Kidney (tissue), 14 donors: Measurements from ENCODE around the gene ADGRA1. TPM values are rescaled to one million over a fixed set of nuclear protein-coding genes. Genes with fewer than 3 reads are reported as not detected.

ENCODE experiments used
- DNase-seq, 5 donors: peaks; one replicate each; pipeline ENCODE4 v3.0.0-alpha.2; 2013 to 2020
- FAIRE-seq: peaks from 2 replicates; lab custom pipeline; 2012; peaks lifted over from hg19 to GRCh38; lab: Jason Lieb, UNC
- H3K27ac ChIP-seq, 2 donors: one replicate each; pipeline ENCODE4 v1.7.0; 2013; ENCODE audit warnings: low read depth in 2 of 2, low read length in 2 of 2, inconsistent platforms in 1 of 2
- H3K27me3 ChIP-seq: one replicate; pipeline ENCODE4 v1.7.1; 2013; ENCODE audit warnings: low read length, inconsistent platforms; ENCODE audit not compliant: control insufficient read depth, insufficient read depth
- H3K36me3 ChIP-seq, 3 donors: one replicate each; pipeline versions ENCODE4 v1.7.0 to v1.7.1; 2013; ENCODE audit warnings: low read length in 3 of 3, control low read depth in 1 of 3, inconsistent platforms in 1 of 3; ENCODE audit not compliant: insufficient read depth in 3 of 3, control insufficient read depth in 2 of 3
- H3K4me1 ChIP-seq, 3 donors: one replicate each; pipeline versions ENCODE4 v1.7.0 to v1.7.1; 2013; ENCODE audit warnings: low read length in 3 of 3, inconsistent platforms in 1 of 3, low read depth in 1 of 3; ENCODE audit not compliant: control insufficient read depth in 2 of 3, insufficient read depth in 2 of 3
- H3K4me3 ChIP-seq, 3 donors: one replicate each; pipeline versions ENCODE4 v1.7.0 to v1.8.1; 2013; ENCODE audit warnings: low read length in 3 of 3, control low read depth in 1 of 3, inconsistent platforms in 1 of 3
- H3K9ac ChIP-seq, 3 donors: one replicate each; pipeline versions ENCODE4 v1.7.0 to v1.7.1; 2013; ENCODE audit warnings: low read length in 3 of 3, control low read depth in 1 of 3, inconsistent platforms in 1 of 3
- H3K9me3 ChIP-seq, 3 donors: one replicate each; pipeline versions ENCODE4 v1.7.0 to v1.7.1; 2013; ENCODE audit warnings: low read length in 3 of 3, control low read depth in 1 of 3, inconsistent platforms in 1 of 3; ENCODE audit not compliant: control insufficient read depth in 2 of 3, insufficient read depth in 1 of 3
- CTCF ChIP-seq: IDR thresholded peaks from 3 replicates; pipeline ENCODE4 v1.5.1; 2012; ENCODE audit warnings: mild to moderate bottlenecking, moderate library complexity, borderline replicate concordance; ENCODE audit not compliant: insufficient read depth; ENCODE audit errors: extremely low read depth
- intact Hi-C: fragments of 100-400 bp; cut with DNase I; formaldehyde crosslinking; loops from one replicate; pipeline ENCODE4 v1.11.1; 2022
- polyA plus RNA-seq: library from polyadenylated mRNA; stranded (reverse); fragments of 350-450 nt; fragmentation: Illumina TruSeq; extraction: RNeasy Lipid Tissue Mini Kit (QIAGEN cat#74804); gene quantifications from one replicate; pipeline ENCODE4 v1.2.3, GENCODE V29; 2014; ENCODE audit warnings: low read depth, low replicate concordance; ENCODE audit not compliant: insufficient read depth
- total RNA-seq: library from RNA; stranded (reverse); fragmentation: NEBNext Ultra II Directional; extraction: Animal tissue kit (Norgen Biotek cat#: 25700); gene quantifications from one replicate; pipeline ENCODE4 v1.2.1, GENCODE V29; 2021
- donor health status: control.
- donor health status: control.
- donor health status: control.
- donor health status: control.
- donor health status: control.
- donor health status: DM: yes; HTN: yes; CAD: no.
- donor health status: Normal renal cell carcinoma (clear cell type).

Gene ADGRA1
- total and polyA plus RNA-seq, 2 donors from 2014 or later = 0.91 to 1.1 TPM

- no peak for FAIRE-seq
- no peaks in the 10 kb centered on the region for H3K27me3 ChIP-seq
- no peak for TF ChIP-seq CTCF
These were observed 26.3 kb upstream of the ADGRA1 start for GRCh38 chr10:133061296-133062038.

GRCh38 chr10:133062085-133062484 is 25.6 kb upstream of the ADGRA1 start:
- no peak overlapping the region for H3K27ac ChIP-seq
- intact Hi-C loops = no loop called here
- H3K4me3 ChIP-seq = no peak overlapping the region
- no peak for TF ChIP-seq CTCF
- DNase-seq (no peak), FAIRE-seq (no peak)
- no peak overlapping the region for H3K9ac ChIP-seq
- H3K36me3 ChIP-seq = no peaks in the 10 kb centered on the region
- H3K9me3 ChIP-seq = no peaks in the 10 kb centered on the region
- no peaks in the 10 kb centered on the region for H3K4me1 ChIP-seq
- no peaks in the 10 kb centered on the region for H3K27me3 ChIP-seq

More at GRCh38 chr10:133061296-133062038, 26.3 kb upstream of the ADGRA1 start:
- no peak for DNase-seq
- Histone ChIP-seq H3K4me1 (no peaks in the 10 kb centered on the region), H3K9me3 (no peaks in the 10 kb centered on the region), H3K4me3 (no peak overlapping the region), H3K9ac (no peak overlapping the region), H3K27ac (no peak overlapping the region), H3K36me3 (no peaks in the 10 kb centered on the region)
- intact Hi-C loops = no loop called here

GRCh38 chr10:133062635-133063034 is 25.1 kb upstream of the ADGRA1 start:
- intact Hi-C loops = no loop called here
- FAIRE-seq = no peak
- TF ChIP-seq CTCF = no peak

More at GRCh38 chr10:133062635-133063034, 25.1 kb upstream of the ADGRA1 start:
- Histone ChIP-seq H3K27me3 (no peaks in the 10 kb centered on the region), H3K9me3 (no peaks in the 10 kb centered on the region), H3K4me1 (no peaks in the 10 kb centered on the region), H3K9ac (no peak overlapping the region), H3K4me3 (no peak overlapping the region), H3K27ac (no peak overlapping the region), H3K36me3 (no peaks in the 10 kb centered on the region)
- no peak for DNase-seq
